GM12878 (cell line): ENCODE data around the gene CSTPP1. TPM values are rescaled to one million over a fixed set of nuclear protein-coding genes. Genes with fewer than 3 reads are reported as not detected.

Source experiments
- ATAC-seq: fragments of 200-7000 bp; cut with Tn5 transposase; 3 replicates; pipeline ENCODE4 v1.9.1; 2020; ENCODE audit warnings: mild to moderate bottlenecking, moderate library complexity
- BruUV-seq: library from RNA; stranded (reverse); fragments of 400-500 nt; replicated peaks from 2 replicates; lab custom pipeline; 2021; lab: Mats Ljungman, UMichigan
- CTCF ChIA-PET: fragments of 300-600 bp; sonication (Branson Sonifier 250); formaldehyde crosslinking; extraction: SDS; loops from one replicate; lab custom pipeline; 2021; ENCODE audit warnings: inconsistent platforms; lab: Yijun Ruan, JAX
- POLR2A ChIA-PET: fragments of 350-600 bp; formaldehyde crosslinking; extraction: SDS; loops from one replicate; lab custom pipeline; 2021; ENCODE audit warnings: inconsistent platforms; lab: Charles Lee
- RAD21 ChIA-PET: fragments of 300-600 bp; sonication (Branson Sonifier 250); formaldehyde crosslinking; loops from one replicate; lab custom pipeline; 2023; ENCODE audit warnings: antibody characterized with exemption; ENCODE audit not compliant: unreplicated experiment; lab: Charles Lee
- SMC1A ChIA-PET: fragments of 300-600 bp; sonication (Branson Sonifier 250); formaldehyde crosslinking; loops from one replicate; lab custom pipeline; 2023; ENCODE audit not compliant: unreplicated experiment, uncharacterized antibody; lab: Charles Lee
- DNase-seq: peaks from one replicate; pipeline ENCODE4 v3.0.0-alpha.2; 2011; ENCODE audit warnings: low read depth, low spot score
- FAIRE-seq: peaks from 3 replicates; lab custom pipeline; 2011; peaks lifted over from hg19 to GRCh38; lab: Jason Lieb, UNC
- H2AFZ ChIP-seq: 2 replicates; pipeline ENCODE4 v1.6.0; 2011; ENCODE audit warnings: low read depth, low read length, control low read depth; ENCODE audit not compliant: control insufficient read depth
- H3K27ac ChIP-seq: 2 replicates; pipeline ENCODE4 v1.5.1; 2011; ENCODE audit warnings: control low read depth; ENCODE audit not compliant: control insufficient read depth, insufficient read depth
- H3K27me3 ChIP-seq, 2 experiments: replicated peaks in 1 of 2; 2 replicates each; pipeline versions ENCODE4 v1.6.0 to v1.6.1; 2011; ENCODE audit warnings: low read length in 1 of 2; ENCODE audit not compliant: control insufficient read depth in 2 of 2, insufficient read depth in 2 of 2
- H3K36me3 ChIP-seq, 2 experiments: 2 replicates each; pipeline ENCODE4 v1.5.1; 2011; ENCODE audit warnings: low read length in 1 of 2; ENCODE audit not compliant: control insufficient read depth in 2 of 2, insufficient read depth in 2 of 2
- H3K4me1 ChIP-seq: 2 replicates; pipeline ENCODE4 v1.6.1; 2011; ENCODE audit warnings: mild to moderate bottlenecking, low read length, moderate library complexity, mixed read lengths; ENCODE audit not compliant: control insufficient read depth, insufficient read depth
- H3K4me2 ChIP-seq: 2 replicates; pipeline ENCODE4 v1.6.0; 2011; ENCODE audit warnings: control low read depth; ENCODE audit not compliant: control insufficient read depth, insufficient read depth
- H3K4me3 ChIP-seq: fragments of 200-600 bp; sonication (generic); 2 replicates; pipeline ENCODE4 v1.5.1; 2016
- H3K79me2 ChIP-seq: 2 replicates; pipeline ENCODE4 v1.6.0; 2011; ENCODE audit warnings: low read length; ENCODE audit not compliant: control insufficient read depth, insufficient read depth
- H3K9ac ChIP-seq: 2 replicates; pipeline ENCODE4 v1.8.0; 2011; ENCODE audit warnings: low read length, control low read depth, mixed read lengths; ENCODE audit not compliant: control insufficient read depth, insufficient read depth
- H3K9me3 ChIP-seq: replicated peaks from 3 replicates; pipeline ENCODE4 v1.5.1; 2011; ENCODE audit warnings: mild to moderate bottlenecking, low read length; ENCODE audit not compliant: control insufficient read depth, insufficient read depth
- H4K20me1 ChIP-seq: 2 replicates; pipeline ENCODE4 v1.6.0; 2011; ENCODE audit not compliant: control insufficient read depth, insufficient read depth
- ATF7 ChIP-seq: fragments of 450-650 bp; IDR thresholded peaks from 2 replicates; pipeline ENCODE4 v1.6.1; 2016; ENCODE audit warnings: low read depth, mild to moderate bottlenecking
- BMI1 ChIP-seq: fragments of 450-650 bp; IDR thresholded peaks from 2 replicates; pipeline ENCODE4 v1.6.1; 2016; ENCODE audit warnings: mild to moderate bottlenecking, moderate library complexity, borderline replicate concordance
- MYC ChIP-seq: IDR thresholded peaks from 2 replicates; pipeline ENCODE4 v1.6.1; 2011; ENCODE audit warnings: mild to moderate bottlenecking, low read length, moderate library complexity, inconsistent platforms; ENCODE audit not compliant: insufficient read depth, insufficient replicate concordance, insufficient read length, severe bottlenecking
- SMAD5 ChIP-seq: IDR thresholded peaks from 2 replicates; pipeline ENCODE4 v1.6.1; 2016; ENCODE audit warnings: antibody characterized with exemption, low read depth
- SRF ChIP-seq, 2 experiments: IDR thresholded peaks; 2 replicates each; pipeline ENCODE4 v1.6.1; 2011; ENCODE audit warnings: low read depth in 2 of 2, low read length in 2 of 2, mild to moderate bottlenecking in 1 of 2, moderate library complexity in 1 of 2
- YBX1 ChIP-seq: fragments of 450-650 bp; IDR thresholded peaks from 2 replicates; pipeline ENCODE4 v1.6.1; 2016; ENCODE audit warnings: antibody characterized with exemption
- ZBTB4 ChIP-seq: fragments of 450-650 bp; formaldehyde crosslinking; IDR thresholded peaks from 2 replicates; pipeline ENCODE4 v1.4.0; 2022; ENCODE audit warnings: mild to moderate bottlenecking, moderate library complexity
- ZNF24 ChIP-seq: fragments of 450-650 bp; IDR thresholded peaks from 2 replicates; pipeline ENCODE4 v1.6.1; 2017; ENCODE audit warnings: antibody characterized with exemption, mild to moderate bottlenecking
- ZNF687 ChIP-seq: fragments of 450-650 bp; IDR thresholded peaks from 2 replicates; pipeline ENCODE4 v1.6.1; 2017; ENCODE audit warnings: mild to moderate bottlenecking, moderate library complexity
- WGBS: methylation state at CpG from one replicate; pipeline ENCODE4 v1.1.6; 2016; ENCODE audit warnings: low lambda C conversion rate; ENCODE audit not compliant: insufficient replicate concordance, insufficient coverage; ENCODE audit errors: missing lambda C conversion rate; 5-methylcytosine and 5-hydroxymethylcytosine counted together
- in situ Hi-C: fragments of 300-500 bp; cut with MboI; formaldehyde crosslinking; loops from 9 replicates; pipeline ENCODE4 v1.14.3; 2018; ENCODE audit warnings: mixed read lengths
- intact Hi-C: fragments of 100-400 bp; cut with micrococcal nuclease; formaldehyde crosslinking; loops from one replicate; pipeline ENCODE4 v1.14.2; 2022; ENCODE audit not compliant: unreplicated experiment
- polyA plus RNA-seq, 11 experiments: library from polyadenylated mRNA; depleted of rRNA in 4 of 11; unstranded in 6 of 11; stranded (reverse) in 5 of 11; fragments of >200 nt; fragmentation: Nextera tagmentation in 4 of 11; fragmentation: Illumina TruSeq in 1 of 11; extraction: Ambion mirVana in 4 of 11; extraction: Trizol in 1 of 11; gene quantifications; 1 replicate in 1 of 11; 2 replicates in 10 of 11; pipeline versions ENCODE4 v1.2.1 to v1.2.3, GENCODE V29; 2011 to 2016; ENCODE audit warnings: inconsistent platforms in 2 of 11, missing spikeins in 2 of 11, low read depth in 1 of 11
- total RNA-seq, 4 experiments: library from RNA; depleted of rRNA in 3 of 4; stranded (reverse); fragments of >200 nt in 3 of 4; fragmentation: Illumina TruSeq in 1 of 4; extraction: Trizol in 1 of 4; gene quantifications; 2 replicates each; pipeline versions ENCODE4 v1.2.1 to v1.2.3, GENCODE V29; 2013 to 2021
- TF ChIP-seq, protein P1 (sequence below): IDR thresholded peaks from 2 replicates; pipeline ENCODE4 v1.6.1; 2012; ENCODE audit warnings: mild to moderate bottlenecking, low read depth, low read length

The CSTPP1 gene
- total and polyA plus RNA-seq, 10 of the 15 experiments (the other 5 are each of a cell fraction or from before 2014, with no cell fraction given): 7.1 to 23.4 (median 17.5) TPM

DNA sequence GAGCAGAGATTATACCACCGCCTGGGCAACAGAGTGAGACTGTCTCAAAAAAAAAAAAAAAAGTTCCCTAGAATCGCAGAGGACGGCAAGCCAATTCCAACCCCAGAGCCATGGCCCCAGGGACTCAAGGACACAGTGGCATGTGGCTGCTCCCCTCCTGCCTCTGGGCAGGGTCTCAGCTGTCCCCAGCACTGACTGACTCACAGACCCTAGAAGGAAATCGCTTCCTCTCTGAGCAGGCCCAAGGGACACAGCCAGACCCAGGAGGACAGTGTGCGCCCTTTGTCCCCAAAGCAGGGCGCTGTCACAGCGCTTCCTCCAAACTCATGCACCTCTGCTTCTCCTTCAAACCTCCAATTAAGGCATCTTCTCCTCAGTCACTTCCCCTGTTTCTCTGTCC, 247.4 kb downstream of the CSTPP1 start (continued):
- TF ChIP-seq, protein P1, sequence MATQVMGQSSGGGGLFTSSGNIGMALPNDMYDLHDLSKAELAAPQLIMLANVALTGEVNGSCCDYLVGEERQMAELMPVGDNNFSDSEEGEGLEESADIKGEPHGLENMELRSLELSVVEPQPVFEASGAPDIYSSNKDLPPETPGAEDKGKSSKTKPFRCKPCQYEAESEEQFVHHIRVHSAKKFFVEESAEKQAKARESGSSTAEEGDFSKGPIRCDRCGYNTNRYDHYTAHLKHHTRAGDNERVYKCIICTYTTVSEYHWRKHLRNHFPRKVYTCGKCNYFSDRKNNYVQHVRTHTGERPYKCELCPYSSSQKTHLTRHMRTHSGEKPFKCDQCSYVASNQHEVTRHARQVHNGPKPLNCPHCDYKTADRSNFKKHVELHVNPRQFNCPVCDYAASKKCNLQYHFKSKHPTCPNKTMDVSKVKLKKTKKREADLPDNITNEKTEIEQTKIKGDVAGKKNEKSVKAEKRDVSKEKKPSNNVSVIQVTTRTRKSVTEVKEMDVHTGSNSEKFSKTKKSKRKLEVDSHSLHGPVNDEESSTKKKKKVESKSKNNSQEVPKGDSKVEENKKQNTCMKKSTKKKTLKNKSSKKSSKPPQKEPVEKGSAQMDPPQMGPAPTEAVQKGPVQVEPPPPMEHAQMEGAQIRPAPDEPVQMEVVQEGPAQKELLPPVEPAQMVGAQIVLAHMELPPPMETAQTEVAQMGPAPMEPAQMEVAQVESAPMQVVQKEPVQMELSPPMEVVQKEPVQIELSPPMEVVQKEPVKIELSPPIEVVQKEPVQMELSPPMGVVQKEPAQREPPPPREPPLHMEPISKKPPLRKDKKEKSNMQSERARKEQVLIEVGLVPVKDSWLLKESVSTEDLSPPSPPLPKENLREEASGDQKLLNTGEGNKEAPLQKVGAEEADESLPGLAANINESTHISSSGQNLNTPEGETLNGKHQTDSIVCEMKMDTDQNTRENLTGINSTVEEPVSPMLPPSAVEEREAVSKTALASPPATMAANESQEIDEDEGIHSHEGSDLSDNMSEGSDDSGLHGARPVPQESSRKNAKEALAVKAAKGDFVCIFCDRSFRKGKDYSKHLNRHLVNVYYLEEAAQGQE: no peak
- TF ChIP-seq ZBTB4 (CRISPR knock-in tag): no peak

DNA sequence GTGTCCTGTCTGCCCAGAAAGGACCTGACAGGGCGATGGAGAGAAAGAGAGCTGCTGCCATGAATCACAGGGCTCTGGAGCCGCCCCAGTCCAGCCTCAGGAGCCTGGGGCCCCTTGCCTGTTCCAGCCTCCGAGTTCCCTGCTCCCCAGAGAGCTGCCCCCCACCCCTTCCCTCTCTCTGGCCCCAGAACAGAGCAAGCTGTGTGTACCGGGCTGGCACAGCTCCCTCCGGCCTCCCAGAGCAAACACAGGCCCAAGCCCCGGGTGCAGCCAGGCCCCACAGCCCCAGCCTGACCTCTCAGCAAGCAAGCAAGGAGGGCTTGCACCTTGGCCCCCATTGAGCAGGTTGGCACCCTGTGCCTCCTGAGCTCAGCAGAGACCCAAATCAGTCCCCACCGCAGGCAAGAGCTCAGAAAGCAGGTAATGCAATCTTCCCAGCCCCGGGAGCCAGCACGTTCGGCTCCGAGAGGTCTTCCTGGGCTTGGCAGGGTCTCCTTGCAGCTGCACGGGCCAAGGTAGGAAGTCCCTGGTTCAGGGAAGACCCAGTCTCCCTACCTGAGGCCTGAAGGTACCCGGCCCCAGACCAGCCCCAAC, 248.2 kb downstream of the CSTPP1 start:
- no peaks in the 10 kb centered on the region for H3K79me2 ChIP-seq
- no peak overlapping the region for H3K4me3 ChIP-seq
- intact Hi-C loops: no loop called here
- ChIA-PET RAD21 (no interaction called here), CTCF (interaction anchor here (0.9 to 1.0 kb wide), 3 partner anchors 29 to 227 kb away, joined by 3 to 4 read pairs (median 3); no protein-coding TSS in a partner anchor), SMC1A (interaction anchor here (1.9 kb wide), 1 partner anchor 30 kb away, joined by 5 read pairs; the partner anchor contains the start of gene DDB2), POLR2A (interaction anchor here (0.7 to 0.9 kb wide), 2 partner anchors 64 to 75 kb away, joined by 3 read pairs; partner anchors contain the start of gene ACP2)
- no peak overlapping the region for H2AFZ ChIP-seq
- no TSS peak for BruUV-seq
- H3K27ac ChIP-seq: no peak overlapping the region
- H3K9ac ChIP-seq: no peak overlapping the region
- H3K27me3 ChIP-seq: peaks cover 0 to 13% of the 10 kb centered on the region in 2 experiments; a peak in 3 of 4 replicates
- no peaks in the 10 kb centered on the region for H4K20me1 ChIP-seq
- WGBS: 51% methylated on average over 13 of the region's 13 CpGs
- FAIRE-seq (no peak), ATAC-seq (no peak), DNase-seq (no peak)
- peaks cover 11% of the 10 kb centered on the region for H3K4me1 ChIP-seq
- no peaks in the 10 kb centered on the region for H3K36me3 ChIP-seq
- in situ Hi-C loops: no loop called here
- no peak overlapping the region for H3K4me2 ChIP-seq
- no peaks in the 10 kb centered on the region for H3K9me3 ChIP-seq
- TF ChIP-seq MYC: no peak
- TF ChIP-seq SRF (IDR thresholded peaks at IDR 0.05; ENCODE audit: low read depth in 2 of 2, low read length in 2 of 2): no peak
- TF ChIP-seq ZNF687: no peak
- no peak for TF ChIP-seq SMAD5
- TF ChIP-seq YBX1: no peak
- no peak for TF ChIP-seq BMI1
- TF ChIP-seq ZNF24: no peak
- no peak for TF ChIP-seq ATF7
